ENCODE data around the gene PRKG1.

PRKG1 gene

GRCh38 chr10:51815723-51816122, 741.4 kb downstream of the PRKG1 start:
- Histone ChIP-seq H3K9ac (ENCODE audit: low read depth, low read length) (no peak overlapping the region), H3K4me1 (ENCODE audit: insufficient read depth, low read length) (no peaks in the 10 kb centered on the region), H3K4me3 (ENCODE audit: low read depth in 1 of 2, low read length in 2 of 2) (no peak overlapping the region), H3K4me2 (ENCODE audit: insufficient read depth, low read length) (no peak overlapping the region), H3K36me3 (ENCODE audit: insufficient read depth, low read length) (no peaks in the 10 kb centered on the region), H4K20me1 (ENCODE audit: insufficient read depth, low read length) (no peaks in the 10 kb centered on the region), H2AFZ (ENCODE audit: low read depth, low read length) (no peak overlapping the region), H3K27me3 (ENCODE audit: insufficient read depth, low read length, poor library complexity) (no peaks in the 10 kb centered on the region), H3K27ac (ENCODE audit: low read length) (no peak overlapping the region), H3K79me2 (ENCODE audit: insufficient read depth, low read length) (no peaks in the 10 kb centered on the region), H3K9me3 (ENCODE audit: insufficient read depth, low read length, severe bottlenecking) (no peaks in the 10 kb centered on the region)
- DNase-seq (no peak), ATAC-seq (ENCODE audit: insufficient read depth, low read depth) (peak; percentile 37; the same call in 1 of the 3 replicates)
- no peak for TF ChIP-seq EZH2 (IDR thresholded peaks at IDR 0.05; ENCODE audit: borderline replicate concordance, low read depth, low read length, severe bottlenecking)
- TF ChIP-seq, protein P1, sequence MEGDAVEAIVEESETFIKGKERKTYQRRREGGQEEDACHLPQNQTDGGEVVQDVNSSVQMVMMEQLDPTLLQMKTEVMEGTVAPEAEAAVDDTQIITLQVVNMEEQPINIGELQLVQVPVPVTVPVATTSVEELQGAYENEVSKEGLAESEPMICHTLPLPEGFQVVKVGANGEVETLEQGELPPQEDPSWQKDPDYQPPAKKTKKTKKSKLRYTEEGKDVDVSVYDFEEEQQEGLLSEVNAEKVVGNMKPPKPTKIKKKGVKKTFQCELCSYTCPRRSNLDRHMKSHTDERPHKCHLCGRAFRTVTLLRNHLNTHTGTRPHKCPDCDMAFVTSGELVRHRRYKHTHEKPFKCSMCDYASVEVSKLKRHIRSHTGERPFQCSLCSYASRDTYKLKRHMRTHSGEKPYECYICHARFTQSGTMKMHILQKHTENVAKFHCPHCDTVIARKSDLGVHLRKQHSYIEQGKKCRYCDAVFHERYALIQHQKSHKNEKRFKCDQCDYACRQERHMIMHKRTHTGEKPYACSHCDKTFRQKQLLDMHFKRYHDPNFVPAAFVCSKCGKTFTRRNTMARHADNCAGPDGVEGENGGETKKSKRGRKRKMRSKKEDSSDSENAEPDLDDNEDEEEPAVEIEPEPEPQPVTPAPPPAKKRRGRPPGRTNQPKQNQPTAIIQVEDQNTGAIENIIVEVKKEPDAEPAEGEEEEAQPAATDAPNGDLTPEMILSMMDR (IDR thresholded peaks at IDR 0.05; ENCODE audit: borderline replicate concordance, extremely low read depth, low read length, poor library complexity, severe bottlenecking), result no peak

- Histone ChIP-seq H3K79me2 (ENCODE audit: insufficient read depth, low read length) (no peaks in the 10 kb centered on the region), H3K4me3 (ENCODE audit: low read depth in 1 of 2, low read length in 2 of 2) (no peak overlapping the region), H3K9ac (ENCODE audit: low read depth, low read length) (no peak overlapping the region), H3K4me2 (ENCODE audit: insufficient read depth, low read length) (no peak overlapping the region), H2AFZ (ENCODE audit: low read depth, low read length) (no peak overlapping the region), H3K4me1 (ENCODE audit: insufficient read depth, low read length) (no peaks in the 10 kb centered on the region), H4K20me1 (ENCODE audit: insufficient read depth, low read length) (no peaks in the 10 kb centered on the region), H3K9me3 (ENCODE audit: insufficient read depth, low read length, severe bottlenecking) (no peaks in the 10 kb centered on the region), H3K27me3 (ENCODE audit: insufficient read depth, low read length, poor library complexity) (no peaks in the 10 kb centered on the region), H3K27ac (ENCODE audit: low read length) (no peak overlapping the region), H3K36me3 (ENCODE audit: insufficient read depth, low read length) (no peaks in the 10 kb centered on the region)
- ATAC-seq (ENCODE audit: insufficient read depth, low read depth) (no peak), DNase-seq (no peak)
- TF ChIP-seq EZH2 (IDR thresholded peaks at IDR 0.05; ENCODE audit: borderline replicate concordance, low read depth, low read length, severe bottlenecking), result no peak
- TF ChIP-seq, protein P1 (IDR thresholded peaks at IDR 0.05; ENCODE audit: borderline replicate concordance, extremely low read depth, low read length, poor library complexity, severe bottlenecking), result no peak
Measured at GRCh38 chr10:51821045-51821444, 746.8 kb downstream of the PRKG1 start.

- Histone ChIP-seq H3K4me2 (ENCODE audit: insufficient read depth, low read length) (no peak overlapping the region), H3K4me3 (ENCODE audit: low read depth in 1 of 2, low read length in 2 of 2) (no peak overlapping the region), H3K79me2 (ENCODE audit: insufficient read depth, low read length) (no peaks in the 10 kb centered on the region), H3K27me3 (ENCODE audit: insufficient read depth, low read length, poor library complexity) (no peaks in the 10 kb centered on the region), H3K9ac (ENCODE audit: low read depth, low read length) (no peak overlapping the region), H3K9me3 (ENCODE audit: insufficient read depth, low read length, severe bottlenecking) (no peaks in the 10 kb centered on the region), H3K36me3 (ENCODE audit: insufficient read depth, low read length) (no peaks in the 10 kb centered on the region), H2AFZ (ENCODE audit: low read depth, low read length) (no peak overlapping the region), H3K27ac (ENCODE audit: low read length) (no peak overlapping the region), H3K4me1 (ENCODE audit: insufficient read depth, low read length) (no peaks in the 10 kb centered on the region), H4K20me1 (ENCODE audit: insufficient read depth, low read length) (no peaks in the 10 kb centered on the region)
- no peak for ATAC-seq (ENCODE audit: insufficient read depth, low read depth)
- TF ChIP-seq, protein P1 (IDR thresholded peaks at IDR 0.05; ENCODE audit: borderline replicate concordance, extremely low read depth, low read length, poor library complexity, severe bottlenecking), result no peak
- no peak for TF ChIP-seq EZH2 (IDR thresholded peaks at IDR 0.05; ENCODE audit: borderline replicate concordance, low read depth, low read length, severe bottlenecking)
- DNase-seq, result no peak
Measured at GRCh38 chr10:51821745-51822144, 747.5 kb downstream of the PRKG1 start.
